Peyer's patch (tissue), 4 donors: Measurements from ENCODE around the gene EPAS1.

Experiments used
- CTCF ChIP-seq, 6 experiments: fragments of 450-650 bp in 4 of 6; fragments of 200-600 bp in 2 of 6; sonication (generic) in 1 of 6; IDR thresholded peaks; one replicate each; pipeline ENCODE4 v1.5.1; 2017 to 2019; ENCODE audit warnings: antibody characterized with exemption in 6 of 6, mild to moderate bottlenecking in 3 of 6, moderate library complexity in 1 of 6
- POLR2A ChIP-seq, 2 donors: fragments of 450-650 bp; IDR thresholded peaks; one replicate each; pipeline ENCODE4 v1.5.1; 2017; ENCODE audit warnings: antibody characterized with exemption in 2 of 2, mild to moderate bottlenecking in 2 of 2, moderate library complexity in 2 of 2

GRCh38 chr2:46393347-46393820 lies 96.2 kb downstream of the EPAS1 start:
- TF ChIP-seq CTCF (IDR thresholded peaks at IDR 0.05) (no peak), POLR2A (IDR thresholded peaks at IDR 0.05) (no peak)
